ENCODE measurements around the gene FYN.

DNA sequence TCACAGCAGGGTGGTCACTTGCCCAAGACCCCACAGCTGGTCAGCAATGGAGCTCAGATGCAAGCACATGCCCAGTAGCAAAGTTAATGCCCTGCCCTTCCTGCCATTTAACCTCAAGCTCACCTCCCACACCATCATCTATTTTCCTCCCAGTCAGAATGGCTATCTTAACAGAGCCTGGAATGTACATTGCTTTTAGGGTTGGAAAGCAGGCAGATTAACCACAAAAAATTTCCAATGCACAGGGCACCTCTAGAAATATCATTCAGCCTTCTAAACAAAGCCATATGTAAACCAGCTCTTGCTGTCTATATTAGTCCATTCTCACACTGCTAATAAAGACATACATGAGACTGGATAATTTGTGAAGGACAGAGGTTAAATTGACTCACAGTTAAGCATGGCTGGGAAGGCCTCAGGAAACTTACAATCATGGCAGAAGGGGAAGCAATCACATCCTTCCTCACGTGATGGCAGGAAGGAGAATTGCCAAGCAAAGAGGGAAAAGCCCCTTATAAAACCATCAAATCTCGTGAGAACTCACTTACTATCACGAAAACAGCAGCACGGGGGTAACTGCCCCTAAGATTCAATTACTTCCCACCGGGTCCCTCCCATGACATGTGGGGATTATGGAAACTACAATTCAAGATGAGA lies 106.9 kb downstream of the FYN start:
- TF ChIP-seq POLR2A (IDR thresholded peaks at IDR 0.05; ENCODE audit: low read depth, low read length) (no peak), POLR2AphosphoS5 (IDR thresholded peaks at IDR 0.05; ENCODE audit: low read depth, low read length) (no peak), POU2F2 (IDR thresholded peaks at IDR 0.05; ENCODE audit: low read depth, low read length) (no peak), SPI1 (IDR thresholded peaks at IDR 0.05; ENCODE audit: low read depth, low read length) (no peak)

Data from GM12891 (cell line).